SK-N-SH (cell line): Measurements from ENCODE around the gene KCNJ15.

Experiments used
- CHD2 ChIP-seq: fragments of 150-350 bp; IDR thresholded peaks from 2 replicates; pipeline ENCODE4 v1.6.1; 2018; ENCODE audit warnings: low read length; ENCODE audit not compliant: partially characterized antibody
- EP300 ChIP-seq, 2 experiments: IDR thresholded peaks; 2 replicates each; pipeline versions ENCODE4 v1.4.0 to v1.6.1; 2012; ENCODE audit warnings: borderline replicate concordance in 1 of 2, low read depth in 1 of 2, low read length in 1 of 2
- FOXJ3 ChIP-seq: sonication (generic); formaldehyde crosslinking; IDR thresholded peaks from 2 replicates; pipeline ENCODE4 v1.5.1; 2020; ENCODE audit warnings: mild to moderate bottlenecking, missing genetic modification reagents
- FOXM1 ChIP-seq: IDR thresholded peaks from 2 replicates; pipeline ENCODE4 v1.4.0; 2012; ENCODE audit warnings: low read depth, mild to moderate bottlenecking
- GABPA ChIP-seq: IDR thresholded peaks from 2 replicates; pipeline ENCODE4 v1.4.0; 2012; ENCODE audit warnings: low read depth, mild to moderate bottlenecking
- JUND ChIP-seq: IDR thresholded peaks from 2 replicates; pipeline ENCODE4 v1.4.0; 2012
- NFIC ChIP-seq: IDR thresholded peaks from 2 replicates; pipeline ENCODE4 v1.4.0; 2012; ENCODE audit warnings: borderline replicate concordance
- RAD21 ChIP-seq: IDR thresholded peaks from 2 replicates; pipeline ENCODE4 v1.6.1; 2012; ENCODE audit warnings: mild to moderate bottlenecking, low read length
- RXRA ChIP-seq: IDR thresholded peaks from 2 replicates; pipeline ENCODE4 v1.4.0; 2012; ENCODE audit warnings: low read depth, mild to moderate bottlenecking, borderline replicate concordance
- SIN3A ChIP-seq: IDR thresholded peaks from 2 replicates; pipeline ENCODE4 v1.6.1; 2012; ENCODE audit warnings: low read depth, mild to moderate bottlenecking, low read length, moderate library complexity, borderline replicate concordance
- TAF1 ChIP-seq: IDR thresholded peaks from 2 replicates; pipeline ENCODE4 v1.6.1; 2012; ENCODE audit warnings: low read depth, mild to moderate bottlenecking, low read length, moderate library complexity, borderline replicate concordance
- TF ChIP-seq, protein P1 (sequence below): IDR thresholded peaks from 2 replicates; pipeline ENCODE4 v1.6.1; 2012; ENCODE audit warnings: mild to moderate bottlenecking, low read depth, low read length, moderate library complexity
- TF ChIP-seq, protein P2 (sequence below): fragments of 200-600 bp; sonication (generic); IDR thresholded peaks from 2 replicates; pipeline ENCODE4 v1.6.1; 2017; ENCODE audit warnings: antibody characterized with exemption, mild to moderate bottlenecking, moderate library complexity
- TF ChIP-seq, protein P3 (sequence below): IDR thresholded peaks from 2 replicates; pipeline ENCODE4 v1.4.0; 2012; ENCODE audit warnings: low read depth

DNA sequence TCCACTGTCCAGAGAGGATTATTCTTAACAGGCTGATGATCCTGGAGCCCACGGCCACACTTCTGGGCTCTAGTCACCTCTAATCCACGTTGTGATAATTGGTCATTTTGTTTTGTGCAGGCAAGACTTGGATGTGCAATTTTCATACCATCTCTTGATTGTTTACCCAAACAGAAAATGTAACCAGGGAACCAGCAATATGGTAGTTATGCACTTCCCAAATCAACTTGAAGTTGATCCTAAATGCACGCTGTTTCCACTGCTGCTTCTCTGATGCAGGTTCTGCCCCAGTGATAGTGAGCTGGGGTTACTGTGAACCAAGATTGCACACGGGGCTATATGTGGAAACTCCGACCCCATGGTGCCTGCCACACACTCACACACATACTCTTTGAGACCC, 14.7 kb upstream of the KCNJ15 start:
- TF ChIP-seq, protein P1, sequence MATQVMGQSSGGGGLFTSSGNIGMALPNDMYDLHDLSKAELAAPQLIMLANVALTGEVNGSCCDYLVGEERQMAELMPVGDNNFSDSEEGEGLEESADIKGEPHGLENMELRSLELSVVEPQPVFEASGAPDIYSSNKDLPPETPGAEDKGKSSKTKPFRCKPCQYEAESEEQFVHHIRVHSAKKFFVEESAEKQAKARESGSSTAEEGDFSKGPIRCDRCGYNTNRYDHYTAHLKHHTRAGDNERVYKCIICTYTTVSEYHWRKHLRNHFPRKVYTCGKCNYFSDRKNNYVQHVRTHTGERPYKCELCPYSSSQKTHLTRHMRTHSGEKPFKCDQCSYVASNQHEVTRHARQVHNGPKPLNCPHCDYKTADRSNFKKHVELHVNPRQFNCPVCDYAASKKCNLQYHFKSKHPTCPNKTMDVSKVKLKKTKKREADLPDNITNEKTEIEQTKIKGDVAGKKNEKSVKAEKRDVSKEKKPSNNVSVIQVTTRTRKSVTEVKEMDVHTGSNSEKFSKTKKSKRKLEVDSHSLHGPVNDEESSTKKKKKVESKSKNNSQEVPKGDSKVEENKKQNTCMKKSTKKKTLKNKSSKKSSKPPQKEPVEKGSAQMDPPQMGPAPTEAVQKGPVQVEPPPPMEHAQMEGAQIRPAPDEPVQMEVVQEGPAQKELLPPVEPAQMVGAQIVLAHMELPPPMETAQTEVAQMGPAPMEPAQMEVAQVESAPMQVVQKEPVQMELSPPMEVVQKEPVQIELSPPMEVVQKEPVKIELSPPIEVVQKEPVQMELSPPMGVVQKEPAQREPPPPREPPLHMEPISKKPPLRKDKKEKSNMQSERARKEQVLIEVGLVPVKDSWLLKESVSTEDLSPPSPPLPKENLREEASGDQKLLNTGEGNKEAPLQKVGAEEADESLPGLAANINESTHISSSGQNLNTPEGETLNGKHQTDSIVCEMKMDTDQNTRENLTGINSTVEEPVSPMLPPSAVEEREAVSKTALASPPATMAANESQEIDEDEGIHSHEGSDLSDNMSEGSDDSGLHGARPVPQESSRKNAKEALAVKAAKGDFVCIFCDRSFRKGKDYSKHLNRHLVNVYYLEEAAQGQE, result no peak
- TF ChIP-seq RXRA, result no peak
- TF ChIP-seq, protein P2, sequence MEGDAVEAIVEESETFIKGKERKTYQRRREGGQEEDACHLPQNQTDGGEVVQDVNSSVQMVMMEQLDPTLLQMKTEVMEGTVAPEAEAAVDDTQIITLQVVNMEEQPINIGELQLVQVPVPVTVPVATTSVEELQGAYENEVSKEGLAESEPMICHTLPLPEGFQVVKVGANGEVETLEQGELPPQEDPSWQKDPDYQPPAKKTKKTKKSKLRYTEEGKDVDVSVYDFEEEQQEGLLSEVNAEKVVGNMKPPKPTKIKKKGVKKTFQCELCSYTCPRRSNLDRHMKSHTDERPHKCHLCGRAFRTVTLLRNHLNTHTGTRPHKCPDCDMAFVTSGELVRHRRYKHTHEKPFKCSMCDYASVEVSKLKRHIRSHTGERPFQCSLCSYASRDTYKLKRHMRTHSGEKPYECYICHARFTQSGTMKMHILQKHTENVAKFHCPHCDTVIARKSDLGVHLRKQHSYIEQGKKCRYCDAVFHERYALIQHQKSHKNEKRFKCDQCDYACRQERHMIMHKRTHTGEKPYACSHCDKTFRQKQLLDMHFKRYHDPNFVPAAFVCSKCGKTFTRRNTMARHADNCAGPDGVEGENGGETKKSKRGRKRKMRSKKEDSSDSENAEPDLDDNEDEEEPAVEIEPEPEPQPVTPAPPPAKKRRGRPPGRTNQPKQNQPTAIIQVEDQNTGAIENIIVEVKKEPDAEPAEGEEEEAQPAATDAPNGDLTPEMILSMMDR, result no peak
- no peak for TF ChIP-seq RAD21
- TF ChIP-seq, protein P3, sequence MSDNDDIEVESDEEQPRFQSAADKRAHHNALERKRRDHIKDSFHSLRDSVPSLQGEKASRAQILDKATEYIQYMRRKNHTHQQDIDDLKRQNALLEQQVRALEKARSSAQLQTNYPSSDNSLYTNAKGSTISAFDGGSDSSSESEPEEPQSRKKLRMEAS, result no peak
- TF ChIP-seq NFIC, result no peak
- TF ChIP-seq GABPA, result no peak
- no peak for TF ChIP-seq CHD2
- TF ChIP-seq EP300 (IDR thresholded peaks at IDR 0.05; ENCODE audit: borderline replicate concordance in 1 of 2, low read depth in 1 of 2, low read length in 1 of 2), result no peak
- no peak for TF ChIP-seq TAF1
- no peak for TF ChIP-seq FOXM1
- no peak for TF ChIP-seq FOXJ3 (CRISPR knock-in tag)
- no peak for TF ChIP-seq SIN3A
- no peak for TF ChIP-seq JUND
